NCI-H524 treated with DMSO at 0.1 percent for 48 hours (cell line): ENCODE results near the gene SOBP.

Experiments used
- DNase-seq: peaks from one replicate; lab custom pipeline; 2025; lab: John Stamatoyannopoulos, UW

Gene SOBP

GRCh38 chr6:107617341-107617932 lies 127.5 kb downstream of the SOBP start:
- DNase-seq: no peak

- no peak for DNase-seq
Measured at GRCh38 chr6:107618672-107619071, 128.8 kb downstream of the SOBP start.

- DNase-seq: no peak
Measured at GRCh38 chr6:107620732-107621131, 130.8 kb downstream of the SOBP start.

GRCh38 chr6:107621229-107621937 lies 131.5 kb downstream of the SOBP start:
- DNase-seq: no peak

GRCh38 chr6:107622269-107622668 lies 132.4 kb downstream of the SOBP start:
- no peak for DNase-seq

- DNase-seq: no peak
Measured at GRCh38 chr6:107624050-107624449, 134.1 kb downstream of the SOBP start.

GRCh38 chr6:107624541-107624940 lies 134.6 kb downstream of the SOBP start:
- DNase-seq: no peak

- DNase-seq: no peak
Measured at GRCh38 chr6:107625264-107625663, 135.3 kb downstream of the SOBP start.

- no peak for DNase-seq
Measured at GRCh38 chr6:107626645-107627044, 136.7 kb downstream of the SOBP start.

GRCh38 chr6:107627969-107628368 lies 138.1 kb downstream of the SOBP start:
- no peak for DNase-seq

GRCh38 chr6:107628878-107629277 lies 139.0 kb downstream of the SOBP start:
- DNase-seq: no peak

- DNase-seq: no peak
Measured at GRCh38 chr6:107629548-107630129, 139.7 kb downstream of the SOBP start.

- no peak for DNase-seq
Measured at GRCh38 chr6:107630348-107630977, 140.5 kb downstream of the SOBP start.

- DNase-seq: no peak
Measured at GRCh38 chr6:107632381-107633136, 142.6 kb downstream of the SOBP start.

- no peak for DNase-seq
Measured at GRCh38 chr6:107633680-107634323, 143.9 kb downstream of the SOBP start.

GRCh38 chr6:107634324-107635056 lies 144.6 kb downstream of the SOBP start:
- no peak for DNase-seq

- no peak for DNase-seq
Measured at GRCh38 chr6:107635057-107635515, 145.2 kb downstream of the SOBP start.

GRCh38 chr6:107636486-107636885 lies 146.6 kb downstream of the SOBP start:
- no peak for DNase-seq

GRCh38 chr6:107637316-107638315 lies 147.7 kb downstream of the SOBP start:
- DNase-seq: no peak

GRCh38 chr6:107638493-107638892 lies 148.6 kb downstream of the SOBP start:
- no peak for DNase-seq
